GM18499 (cell line): ENCODE results near the gene MIEN1.
A peak's percentile ranks its signal among the peaks of the same experiment; 100 is the strongest.
"Not testable (repeated sequence)": the region's sequence is repeated elsewhere in the genome, so short reads cannot be mapped to it uniquely, and the experiment has no call there.

ENCODE experiments used
- ATAC-seq: cut with Tn5 transposase; IDR thresholded peaks from one replicate; pipeline ENCODE4 v1.9.1; 2021; ENCODE audit warnings: moderate number of reproducible peaks; ENCODE audit not compliant: insufficient read depth, unreplicated experiment

Gene MIEN1

GRCh38 chr17:39756380-39757079 is 26.2 kb upstream of the MIEN1 start:
- no peak for ATAC-seq

DNA sequence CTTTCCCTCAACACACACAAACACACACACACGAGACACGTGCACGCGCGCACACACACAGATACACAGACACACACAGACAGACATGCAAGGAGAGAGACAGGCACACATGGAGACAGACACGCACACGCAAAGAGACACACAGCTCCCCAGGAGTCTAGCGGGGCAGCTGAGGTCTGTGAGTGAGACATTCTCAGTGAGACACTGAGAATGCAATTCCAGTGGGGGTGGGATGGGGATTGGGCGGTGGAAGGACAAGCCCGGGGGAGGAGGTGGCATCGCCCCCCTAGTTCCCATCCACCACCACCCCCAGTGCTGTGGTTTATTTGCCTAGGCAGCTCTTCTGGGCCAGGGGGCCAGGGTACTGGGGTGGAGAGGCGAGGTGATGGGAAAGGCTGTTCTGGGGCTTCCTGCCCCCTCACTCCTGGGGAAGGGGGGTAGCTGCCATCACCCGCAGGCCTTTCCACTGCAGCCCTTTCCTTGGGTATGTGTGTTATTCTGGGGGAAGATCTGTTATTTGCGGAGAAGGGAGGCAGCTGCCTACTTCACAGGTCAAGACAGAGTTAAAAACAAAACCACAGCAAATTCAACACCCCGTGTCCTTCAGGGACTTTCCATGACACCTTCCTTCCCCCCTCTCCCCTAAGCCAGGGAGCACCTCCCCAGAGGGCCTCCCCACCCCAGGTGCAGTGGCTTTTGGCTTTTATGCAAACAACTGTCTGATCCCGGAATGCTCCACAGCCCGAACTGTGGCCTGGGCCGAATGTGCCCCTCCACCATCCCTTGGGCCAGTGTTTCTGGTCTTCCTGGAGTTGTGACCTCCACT is 25.4 kb upstream of the MIEN1 start:
- ATAC-seq: no peak

DNA sequence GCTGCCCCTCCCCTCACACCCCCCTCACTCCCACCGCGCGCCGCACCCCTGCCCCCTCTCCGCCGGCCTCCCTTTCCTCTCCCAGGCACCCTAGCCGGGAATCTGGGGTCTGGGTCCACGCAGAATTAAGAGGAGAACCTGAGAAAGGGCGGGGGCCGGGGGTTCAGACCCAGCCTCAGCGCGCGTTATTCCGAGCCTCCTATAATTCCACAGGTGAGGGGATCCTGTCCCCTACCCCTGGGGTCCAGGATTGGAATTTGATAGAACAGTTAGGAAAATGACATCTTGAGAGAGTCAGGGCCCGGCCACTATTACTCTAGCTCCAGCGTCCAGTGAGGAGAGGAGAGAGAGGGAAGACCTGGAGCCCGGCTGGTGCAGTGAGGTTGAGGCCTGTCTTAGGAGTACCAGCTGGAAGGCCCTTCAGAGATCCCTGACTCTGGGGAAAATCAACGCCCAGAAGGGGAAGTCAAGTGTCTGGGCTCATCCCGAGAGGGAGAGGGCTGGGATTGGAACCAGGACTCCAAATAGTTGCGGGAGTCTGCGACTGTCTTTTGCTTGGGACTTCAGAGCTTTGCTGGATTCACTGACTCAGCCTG is 24.7 kb upstream of the MIEN1 start:
- no peak for ATAC-seq

DNA sequence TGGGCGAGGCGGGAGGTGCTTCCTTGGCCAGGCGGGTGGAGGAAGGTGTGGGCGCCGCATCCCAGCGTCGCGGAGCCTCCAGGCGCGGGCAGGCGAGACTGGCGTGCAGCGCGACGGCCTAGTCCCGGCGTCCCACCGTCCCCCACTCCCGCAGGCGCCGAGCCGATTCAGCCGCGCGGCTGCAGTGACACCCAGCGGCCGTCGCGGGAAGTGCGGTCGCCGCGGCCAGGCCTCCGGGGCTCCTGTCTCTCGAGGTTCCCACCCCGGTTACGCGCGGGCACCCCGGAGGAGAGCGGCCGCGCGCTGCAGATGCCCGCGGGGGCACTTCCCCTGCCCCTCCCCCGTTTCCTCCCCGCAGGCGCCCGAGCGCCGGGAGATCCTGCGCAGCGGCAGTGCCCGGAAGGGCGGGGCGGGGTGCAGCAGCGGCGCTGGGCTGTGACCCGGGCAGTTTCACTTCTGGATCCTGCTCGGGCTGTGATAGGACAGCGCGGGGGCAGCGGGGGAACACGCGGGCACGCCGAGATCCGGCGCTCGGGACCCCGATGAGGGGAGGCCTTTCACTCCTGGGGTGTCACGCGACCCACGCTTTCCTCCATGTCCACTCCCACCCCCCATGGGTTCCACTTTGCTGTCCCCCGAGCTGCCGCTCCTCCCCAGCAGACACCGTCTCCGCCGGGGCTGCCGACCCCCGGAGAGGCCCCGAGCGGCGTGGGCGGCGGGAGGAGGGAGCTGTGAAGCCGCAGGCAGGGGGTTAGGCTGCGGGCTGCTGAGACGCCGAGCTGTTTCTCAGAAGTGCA is 24.0 kb upstream of the MIEN1 start:
- ATAC-seq: peak; percentile 30

DNA sequence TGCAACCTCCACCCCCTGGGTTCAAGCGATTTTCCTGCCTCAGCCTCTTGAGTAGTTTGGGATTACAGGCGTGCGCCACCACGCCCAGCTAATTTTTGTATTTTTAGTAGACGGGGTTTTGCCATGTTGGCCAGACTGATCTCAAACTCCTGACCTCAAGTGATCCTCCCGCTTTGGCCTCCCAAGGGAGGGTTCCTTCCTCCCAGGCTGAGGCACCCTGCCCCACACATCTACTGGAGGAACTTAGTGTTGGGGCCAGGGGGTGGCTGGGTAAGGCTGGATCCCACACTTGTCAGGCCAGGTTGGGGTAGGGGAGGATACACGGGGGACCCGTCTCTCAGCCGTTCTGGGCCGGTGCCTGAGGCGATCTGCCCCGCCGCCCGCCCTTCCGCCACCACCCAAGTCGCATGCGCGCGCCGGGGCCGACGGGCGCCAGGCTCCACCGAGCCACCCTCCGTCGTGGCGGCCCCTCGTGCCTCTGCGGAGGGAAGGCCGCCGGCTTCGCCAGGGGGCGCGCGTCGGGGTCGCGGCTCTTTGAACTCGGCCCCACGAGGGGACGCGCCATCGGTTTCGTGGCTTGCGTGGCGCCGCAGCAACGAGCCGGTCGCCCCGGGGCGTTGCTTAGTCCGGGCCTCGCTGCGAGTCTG is 23.3 kb upstream of the MIEN1 start:
- ATAC-seq: peak; percentile 4

DNA sequence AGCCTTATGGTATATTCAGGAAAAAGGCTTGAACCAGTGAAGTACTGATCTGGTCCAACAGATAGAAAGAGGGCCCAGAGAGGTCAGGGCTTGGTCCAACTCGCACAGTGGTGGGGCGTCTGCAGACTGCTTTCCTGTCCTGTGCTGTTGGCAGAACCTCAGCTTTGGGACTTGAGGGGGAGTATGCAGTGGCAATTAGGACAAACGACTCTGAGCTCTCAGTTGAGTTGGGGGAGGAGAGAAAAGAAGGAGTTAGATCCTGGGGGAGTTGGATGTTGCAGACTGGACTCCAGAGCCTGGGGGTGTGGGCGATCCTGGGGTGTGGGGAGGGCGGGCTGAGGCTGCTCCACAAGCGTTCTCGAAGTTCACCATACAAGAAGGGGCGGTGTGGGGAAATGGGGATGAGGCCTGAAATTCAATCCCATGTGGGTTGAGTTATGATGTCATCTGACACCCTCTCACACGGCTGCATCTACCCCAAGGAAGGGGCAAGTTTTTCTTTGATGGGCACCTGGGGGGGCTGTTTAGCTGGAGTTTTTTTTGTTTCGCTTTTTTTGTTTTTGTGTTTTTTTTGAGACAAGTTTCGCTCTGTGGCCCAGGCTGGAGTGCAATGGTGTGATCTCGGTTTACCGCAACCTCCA is 22.0 kb upstream of the MIEN1 start:
- no peak for ATAC-seq

DNA sequence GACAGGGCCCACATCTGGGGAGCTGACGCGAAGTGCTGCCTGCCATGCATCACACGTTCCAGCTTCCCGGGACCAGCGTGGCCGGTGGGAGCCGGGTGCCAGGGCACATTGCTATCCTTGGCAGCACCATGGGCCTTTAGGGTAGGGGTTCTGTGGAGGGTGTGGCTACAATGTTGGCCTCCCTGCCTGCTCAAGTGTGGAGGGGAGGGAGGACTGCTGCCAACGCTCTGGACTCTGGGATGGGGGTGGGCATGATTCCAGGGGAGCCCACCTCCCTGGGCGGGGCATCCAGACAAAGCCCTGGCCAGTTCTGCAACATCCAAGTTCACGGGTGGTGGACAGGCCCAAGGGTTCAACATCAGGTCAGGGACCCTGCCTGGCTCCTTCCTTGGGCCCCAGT is 21.3 kb upstream of the MIEN1 start:
- ATAC-seq: no peak

GRCh38 chr17:39751016-39751543 is 20.7 kb upstream of the MIEN1 start:
- no peak for ATAC-seq

DNA sequence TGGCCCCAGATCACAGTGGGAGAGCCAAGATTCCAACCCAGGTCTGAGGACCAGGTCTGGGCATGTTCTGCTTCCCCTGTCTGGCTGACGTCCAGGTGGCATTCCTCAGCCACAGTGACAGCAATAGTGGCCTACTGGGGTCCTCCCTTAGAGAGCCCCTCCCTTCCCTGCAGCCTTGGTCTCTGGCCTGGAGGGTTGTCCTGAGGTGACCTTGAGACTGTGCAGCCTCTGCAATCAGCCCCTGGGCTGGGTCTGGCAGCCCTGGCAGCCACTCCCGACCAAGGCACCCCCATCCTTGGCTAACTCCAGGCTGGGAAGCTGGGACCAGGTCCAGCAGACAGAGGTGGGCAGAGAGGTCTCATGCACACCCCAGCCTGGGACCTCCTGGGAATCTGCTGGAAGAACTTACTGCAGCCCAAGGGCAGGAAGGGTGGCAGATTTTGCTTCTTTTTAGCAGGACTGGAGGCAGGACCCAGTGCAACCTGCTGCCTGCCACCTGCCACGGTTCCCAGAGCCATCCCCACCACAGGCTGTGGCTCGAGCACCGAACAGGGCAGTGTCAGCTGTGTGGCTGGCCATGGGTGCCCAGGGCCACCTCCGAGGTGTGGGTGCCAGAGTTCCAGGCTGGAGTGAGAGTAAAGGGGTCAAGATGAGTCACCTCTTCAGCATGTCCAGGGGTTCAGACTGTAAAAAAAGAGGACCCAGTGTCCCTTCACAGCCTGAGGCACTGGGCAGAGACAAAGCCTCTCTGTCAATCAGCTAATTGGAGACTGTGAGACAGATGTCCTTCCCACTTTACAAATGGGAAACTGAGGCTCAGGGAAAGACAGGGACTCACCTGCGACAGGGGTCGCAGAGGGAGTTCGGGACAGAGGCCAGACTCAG is 20.0 kb upstream of the MIEN1 start:
- no peak for ATAC-seq

- not testable (repeated sequence) for ATAC-seq
Measured at GRCh38 chr17:39748444-39749034, 18.2 kb upstream of the MIEN1 start.

DNA sequence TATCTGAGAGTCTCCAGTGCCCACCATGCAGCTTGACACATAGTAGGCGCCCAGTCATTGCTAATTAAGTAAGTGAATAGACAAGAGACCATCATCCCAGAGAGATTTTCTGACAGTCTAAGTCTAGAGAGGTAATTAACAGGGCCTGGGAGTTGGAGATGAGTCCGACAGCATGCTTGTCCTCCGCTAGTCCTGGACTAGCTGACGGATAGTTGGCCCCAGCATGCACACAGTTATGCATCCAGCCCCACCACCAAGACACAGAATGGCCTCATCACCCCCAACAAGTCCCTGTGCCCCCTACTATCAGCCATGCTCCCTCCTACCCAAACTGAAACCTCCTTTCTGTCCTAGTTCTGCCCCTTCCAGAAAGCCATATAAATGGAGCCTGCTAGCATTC is 17.4 kb upstream of the MIEN1 start:
- no peak for ATAC-seq

GRCh38 chr17:39746145-39746461 is 15.8 kb upstream of the MIEN1 start:
- no peak for ATAC-seq

GRCh38 chr17:39745335-39746144 is 15.2 kb upstream of the MIEN1 start:
- no peak for ATAC-seq

- ATAC-seq: no peak
Measured at GRCh38 chr17:39744836-39745215, 14.5 kb upstream of the MIEN1 start.

DNA sequence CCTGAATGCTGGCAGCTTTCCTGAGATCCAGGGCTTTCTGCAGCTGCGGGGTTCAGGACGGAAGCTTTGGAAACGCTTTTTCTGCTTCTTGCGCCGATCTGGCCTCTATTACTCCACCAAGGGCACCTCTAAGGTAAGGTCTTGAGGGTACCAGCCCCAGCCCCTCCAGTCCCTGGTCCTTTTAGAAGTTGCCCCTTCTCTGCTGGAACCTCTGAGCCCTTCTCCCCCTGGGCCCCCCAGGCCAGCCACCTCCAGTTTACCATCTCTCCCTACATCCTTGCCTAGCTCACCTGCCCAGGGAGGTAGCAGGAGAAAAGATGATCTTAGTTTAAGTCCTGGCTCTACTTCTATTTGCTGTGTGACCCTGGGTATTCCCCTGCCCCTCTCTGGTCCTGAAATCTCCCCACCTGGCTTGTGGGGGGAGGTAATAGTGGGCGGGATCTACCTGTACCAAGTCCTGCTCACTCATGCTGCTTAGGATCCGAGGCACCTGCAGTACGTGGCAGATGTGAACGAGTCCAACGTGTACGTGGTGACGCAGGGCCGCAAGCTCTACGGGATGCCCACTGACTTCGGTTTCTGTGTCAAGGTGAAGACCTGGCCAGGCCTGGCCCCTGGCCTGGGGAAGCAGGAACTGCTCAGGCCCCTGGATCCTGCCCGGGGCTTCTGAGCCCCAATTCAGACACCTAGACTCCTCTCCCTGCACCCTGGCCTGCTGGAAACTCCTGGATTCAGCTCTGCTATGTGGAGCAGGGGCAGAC is 13.9 kb upstream of the MIEN1 start:
- ATAC-seq: no peak

DNA sequence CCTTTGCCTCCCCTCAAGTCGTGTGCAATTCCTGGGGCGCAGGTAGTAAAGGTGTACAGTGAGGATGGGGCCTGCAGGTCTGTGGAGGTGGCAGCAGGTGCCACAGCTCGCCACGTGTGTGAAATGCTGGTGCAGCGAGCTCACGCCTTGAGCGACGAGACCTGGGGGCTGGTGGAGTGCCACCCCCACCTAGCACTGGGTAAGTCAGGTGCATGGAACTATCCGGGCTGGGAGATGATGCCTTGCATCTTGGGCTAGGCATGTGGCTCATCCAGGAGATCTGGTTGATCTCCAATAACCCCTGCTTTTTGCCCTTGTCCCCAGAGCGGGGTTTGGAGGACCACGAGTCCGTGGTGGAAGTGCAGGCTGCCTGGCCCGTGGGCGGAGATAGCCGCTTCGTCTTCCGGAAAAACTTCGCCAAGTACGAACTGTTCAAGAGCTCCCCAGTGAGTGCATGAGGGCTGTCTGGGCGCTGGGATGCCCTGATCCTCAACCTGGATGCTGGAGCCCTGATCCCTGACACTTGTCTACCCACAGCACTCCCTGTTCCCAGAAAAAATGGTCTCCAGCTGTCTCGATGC is 12.6 kb upstream of the MIEN1 start:
- ATAC-seq: no peak
